Endometrial microvascular endothelial cells (primary cell): Measurements from ENCODE around the gene WDR11. TPM values are rescaled to one million over a fixed set of nuclear protein-coding genes. Genes with fewer than 3 reads are reported as not detected.

ENCODE experiments used
- in situ Hi-C: cut with HindIII; loops from 2 replicates; pipeline ENCODE4 v1.10.0; 2017; ENCODE audit warnings: low sequenced_read_pairs, low pct_unique_long_range_greater_than_20kb; ENCODE audit errors: inconsistent ontology term
- total RNA-seq: library from RNA; depleted of rRNA; stranded (reverse); fragments of >200 nt; gene quantifications from one replicate; pipeline ENCODE4 v1.2.3, GENCODE V29; 2015; ENCODE audit errors: inconsistent ontology term

Gene WDR11
- 65.7 TPM for total RNA-seq

DNA sequence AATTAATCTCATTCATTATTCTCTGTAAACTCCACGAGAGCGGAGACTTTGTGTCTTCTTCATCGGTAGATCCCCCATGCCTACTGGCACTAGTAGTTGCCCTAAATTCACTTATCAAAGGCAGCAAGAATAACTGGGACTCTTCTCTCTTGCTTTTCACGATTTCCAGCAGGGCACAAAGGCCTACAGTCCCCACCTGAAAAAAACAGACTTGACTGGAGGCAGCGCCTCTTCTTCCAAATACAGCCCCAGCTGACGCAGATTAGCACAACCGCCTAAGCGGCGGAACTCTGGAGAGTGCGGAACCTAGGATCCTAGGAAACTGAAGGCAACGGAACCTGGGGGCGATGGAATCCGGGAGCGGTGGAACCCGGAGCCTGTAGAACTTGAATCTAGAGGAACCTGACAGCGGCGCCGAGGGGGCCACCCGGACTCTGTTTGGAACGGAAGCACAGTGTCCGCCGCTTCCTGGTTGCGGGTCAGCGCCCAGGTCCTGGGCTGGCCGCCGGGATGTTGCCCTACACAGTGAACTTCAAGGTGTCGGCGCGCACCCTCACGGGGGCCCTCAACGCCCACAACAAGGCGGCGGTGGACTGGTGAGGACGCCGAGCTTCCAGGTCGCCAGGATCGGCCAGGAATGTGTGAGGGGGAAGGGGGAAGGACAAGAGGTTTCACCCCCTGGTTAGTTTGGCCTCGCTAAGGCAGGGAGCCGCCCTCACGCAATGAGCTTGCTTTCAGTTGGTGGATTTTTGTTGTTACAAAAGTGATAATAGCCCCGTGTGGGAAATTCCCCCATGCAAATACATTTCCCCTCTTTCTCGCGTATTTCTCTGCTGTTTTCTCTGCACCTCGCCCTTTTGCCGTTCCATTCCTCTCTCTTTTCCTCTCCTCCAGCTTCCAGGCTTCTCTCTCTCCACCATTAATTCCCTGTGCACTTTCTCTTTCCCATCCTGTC is at the start of gene WDR11:
WDR11 (plus strand) TSS at position 452 of the 955 bp plus-strand sequence; CDS start at position 511, 59 bp downstream.
- in situ Hi-C loops: no loop called here

GRCh38 chr10:120802935-120803334 is 48.2 kb upstream of the WDR11 start:
- in situ Hi-C loops: no loop called here

DNA sequence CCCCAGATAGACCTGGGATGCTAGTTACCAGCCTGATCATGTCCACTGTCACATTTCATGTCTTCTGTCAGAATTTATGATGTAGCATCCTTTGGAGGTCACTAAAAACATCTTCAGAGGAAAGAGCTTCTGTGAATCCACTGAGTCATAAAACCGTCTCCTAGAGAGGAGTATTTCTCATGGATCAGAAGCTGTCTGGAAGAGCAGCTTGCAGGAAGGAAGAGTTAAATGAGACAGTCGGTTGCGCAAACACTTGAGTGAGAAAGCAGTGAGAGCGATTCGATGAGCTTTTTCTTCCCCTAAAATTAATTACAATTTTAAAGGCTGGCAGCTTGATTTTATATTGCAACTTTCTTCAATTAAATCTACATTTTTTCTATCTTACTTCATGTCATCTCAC is 47.2 kb upstream of the WDR11 start:
- in situ Hi-C loops: no loop called here

DNA sequence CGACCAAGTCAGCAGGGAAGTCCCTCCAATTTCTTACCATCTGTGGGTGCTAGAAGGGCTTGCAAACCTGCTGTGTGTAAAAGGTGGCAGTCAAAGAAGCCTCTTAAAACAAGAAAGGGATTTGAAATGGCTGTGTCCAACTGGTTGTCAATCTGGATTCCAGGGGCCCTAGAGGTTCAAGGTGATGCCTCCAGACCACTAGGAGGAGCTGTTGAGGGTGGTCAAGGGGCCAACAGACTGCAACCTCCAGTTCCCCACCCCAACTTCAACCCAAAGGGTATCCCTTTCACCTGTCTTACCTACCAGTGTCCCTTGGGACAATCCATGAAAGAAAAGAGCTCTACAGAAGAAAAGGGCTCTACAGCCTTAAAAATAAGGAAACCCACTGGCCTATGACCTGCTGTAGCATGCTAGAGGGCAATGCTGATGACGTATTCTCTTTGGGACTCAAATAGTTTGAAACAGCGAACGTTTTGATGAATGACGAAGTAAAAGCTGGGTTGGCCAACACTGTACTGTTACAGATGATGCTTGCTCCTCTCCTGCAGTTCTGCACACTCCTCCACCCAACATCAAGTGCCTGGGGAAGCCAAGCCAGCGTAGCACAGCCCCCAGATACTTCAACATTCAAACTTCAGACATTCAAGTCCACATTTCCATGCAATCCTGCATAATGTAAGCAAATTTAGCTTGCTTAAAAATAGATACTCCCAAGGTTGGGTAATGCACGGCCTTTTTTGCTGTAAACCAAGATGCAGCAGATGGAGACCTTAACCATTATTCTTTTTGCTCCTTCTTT is 45.9 kb upstream of the WDR11 start:
- in situ Hi-C loops: no loop called here

GRCh38 chr10:120806081-120806480 is 45.1 kb upstream of the WDR11 start:
- in situ Hi-C loops: no loop called here

- in situ Hi-C loops: no loop called here
Observed at GRCh38 chr10:120810298-120810697, 40.9 kb upstream of the WDR11 start.

DNA sequence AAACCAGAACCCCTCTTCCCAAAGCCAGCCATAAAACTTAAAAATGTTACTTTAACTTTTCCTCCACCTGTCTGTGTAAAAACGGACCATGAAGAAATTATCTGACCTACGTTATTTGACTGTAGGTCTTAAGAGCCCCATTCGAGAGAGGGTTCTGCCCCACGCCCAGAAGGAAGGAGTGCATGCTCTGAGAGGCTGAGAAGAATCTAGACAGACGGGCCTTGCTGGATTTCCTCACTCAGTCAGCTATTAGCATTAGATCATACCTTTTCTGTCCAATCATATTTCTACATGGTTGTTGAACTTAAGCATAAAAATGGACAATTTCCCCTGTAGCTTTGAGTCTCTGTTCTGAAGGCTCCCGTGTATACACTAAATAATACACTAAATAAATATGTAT is 38.1 kb upstream of the WDR11 start:
- in situ Hi-C loops: no loop called here

GRCh38 chr10:120818301-120818700 is 32.9 kb upstream of the WDR11 start:
- in situ Hi-C loops: no loop called here

GRCh38 chr10:120819366-120819765 is 31.8 kb upstream of the WDR11 start:
- in situ Hi-C loops: no loop called here

DNA sequence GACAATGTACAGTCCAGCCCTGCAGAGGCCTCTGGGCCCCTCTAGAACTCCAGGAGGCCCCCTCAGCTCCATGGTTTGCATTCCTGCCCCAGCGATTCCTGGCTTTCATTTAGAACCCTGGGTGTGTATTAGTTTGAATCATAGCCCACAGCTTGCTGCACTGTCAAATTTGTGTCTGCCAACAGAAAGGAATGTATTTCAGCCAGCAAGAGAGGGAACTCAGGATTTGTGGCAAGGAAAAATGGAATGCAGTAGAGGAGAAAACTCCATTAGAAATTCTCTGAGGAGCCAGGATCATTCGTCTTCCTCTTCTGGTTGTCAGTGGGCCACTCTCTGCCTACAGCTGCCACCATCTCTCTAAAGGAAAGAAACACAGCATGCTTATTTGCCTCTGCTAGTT is 27.9 kb upstream of the WDR11 start:
- in situ Hi-C loops: no loop called here

GRCh38 chr10:120824881-120825309 is 26.3 kb upstream of the WDR11 start:
- in situ Hi-C loops: no loop called here

DNA sequence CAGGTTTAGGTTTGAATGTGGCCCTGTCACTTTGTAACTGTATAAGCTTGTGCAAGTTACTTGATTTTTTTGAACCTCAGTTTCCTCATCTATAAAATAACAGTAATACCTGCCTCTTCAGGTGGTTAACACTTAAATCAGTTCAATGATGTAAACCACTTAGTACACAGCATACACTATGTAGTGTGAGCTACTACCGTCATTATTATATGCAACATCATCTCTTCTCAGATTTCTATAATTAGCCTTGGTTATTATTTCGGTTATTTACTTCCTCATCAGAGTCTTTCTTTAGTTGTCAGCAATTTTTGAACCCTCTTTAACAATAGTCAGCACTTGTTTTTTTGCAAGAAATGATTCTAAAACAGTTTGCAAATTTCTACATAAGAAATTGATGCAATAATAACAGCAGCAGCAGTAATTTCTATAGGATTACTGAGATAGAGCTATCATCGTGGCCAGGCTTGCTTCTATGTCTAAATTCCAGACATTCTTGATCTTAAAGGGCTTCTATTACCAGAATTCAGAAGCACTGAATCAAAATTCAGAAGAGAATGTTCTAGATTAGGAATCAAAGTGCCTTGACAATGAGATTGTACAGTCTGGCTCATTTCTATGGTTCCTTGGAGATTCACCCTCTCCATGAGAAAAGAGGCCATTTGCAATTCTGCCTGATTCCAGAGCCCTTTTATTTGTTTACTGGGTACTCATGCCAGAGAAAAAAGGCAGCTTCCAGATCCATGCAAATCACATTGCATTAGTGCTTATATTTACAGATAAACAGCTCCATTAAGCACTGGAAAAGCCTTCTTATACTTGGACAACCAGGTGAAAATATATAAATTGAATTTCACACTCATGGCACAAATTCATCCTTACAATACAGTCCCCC is 25.0 kb upstream of the WDR11 start:
- in situ Hi-C loops: no loop called here

- in situ Hi-C loops: no loop called here
Observed at GRCh38 chr10:120827251-120827875, 23.8 kb upstream of the WDR11 start.

DNA sequence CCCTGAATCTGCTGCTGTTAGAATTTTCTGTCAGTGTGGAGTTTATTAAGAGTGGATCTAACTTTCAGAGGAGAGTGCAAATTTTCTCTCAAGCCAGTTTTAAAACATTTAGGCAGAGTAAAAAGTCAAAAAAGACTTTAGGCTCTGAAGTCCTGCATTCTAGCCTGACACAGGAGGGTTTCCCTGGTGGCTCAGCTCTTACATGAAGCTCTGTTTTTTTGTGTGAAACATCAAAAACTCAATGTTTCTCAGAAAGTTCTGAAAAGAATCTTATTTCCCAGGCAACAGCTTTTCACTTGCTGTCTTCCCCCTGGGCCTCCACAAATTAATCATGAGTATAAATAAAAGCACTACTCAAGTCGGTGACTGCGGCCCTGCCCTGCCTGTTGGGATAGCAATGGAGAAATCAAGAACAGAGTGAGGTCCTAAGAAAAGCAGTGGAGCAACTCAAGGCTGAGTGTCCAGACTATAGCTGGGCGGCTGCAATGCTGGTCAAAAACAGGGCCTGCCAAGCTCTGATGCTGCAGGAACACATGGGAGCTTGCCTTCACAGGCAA is 22.3 kb upstream of the WDR11 start:
- in situ Hi-C loops: no loop called here

DNA sequence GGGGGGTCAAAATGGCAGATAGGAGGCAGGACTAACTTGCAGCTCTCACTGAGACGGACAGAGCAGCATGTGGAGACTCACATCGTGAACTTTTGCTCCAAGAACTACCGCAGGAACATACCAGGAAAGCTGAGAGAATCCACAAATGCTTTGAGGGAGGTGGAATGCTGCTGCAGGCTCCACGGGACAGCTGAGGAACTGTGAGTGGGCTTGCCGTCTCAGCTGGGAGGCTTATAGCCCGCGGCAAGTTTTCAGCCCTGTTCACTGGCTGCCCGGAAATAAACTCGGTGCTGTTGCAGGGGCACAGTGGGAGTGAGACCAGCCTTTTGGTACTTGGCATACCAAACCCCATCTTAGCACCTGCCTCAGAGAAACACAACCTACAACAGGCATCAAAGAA is 19.1 kb upstream of the WDR11 start:
- in situ Hi-C loops: no loop called here

GRCh38 chr10:120833222-120833928 is 17.8 kb upstream of the WDR11 start:
- in situ Hi-C loops: no loop called here

GRCh38 chr10:120835603-120836002 is 15.6 kb upstream of the WDR11 start:
- in situ Hi-C loops: no loop called here

GRCh38 chr10:120838941-120839340 is 12.2 kb upstream of the WDR11 start:
- in situ Hi-C loops: no loop called here
